ENCODE results near the gene DCAF7. TPM values are rescaled to one million over a fixed set of nuclear protein-coding genes. Genes with fewer than 3 reads are reported as not detected.
A peak's percentile ranks its signal among the peaks of the same experiment; 100 is the strongest.

The DCAF7 gene
- total and polyA plus RNA-seq, 8 donors = 7.1 to 39.2 (median 22.6) TPM

DNA sequence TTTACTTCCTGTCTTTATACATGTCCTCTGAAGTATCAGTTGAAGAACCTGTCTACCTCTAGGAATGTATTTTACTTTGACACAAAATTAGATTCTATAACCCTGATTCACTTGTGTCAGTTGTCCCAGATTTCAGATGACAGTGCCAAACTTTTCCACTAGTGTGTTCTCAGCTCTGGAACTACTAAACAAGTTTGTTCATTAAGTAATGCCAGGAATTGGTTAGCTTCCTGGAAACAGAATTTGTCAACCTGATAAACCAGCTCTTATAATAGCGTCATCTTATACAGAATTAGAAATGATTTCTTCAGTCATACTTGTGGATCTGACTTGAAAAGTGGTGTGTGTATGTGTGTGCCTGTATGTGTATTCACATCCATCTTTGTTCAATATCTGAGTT, 79.3 kb downstream of the DCAF7 start:
- intact Hi-C loops (cut with DNase I) = no loop called here
- FAIRE-seq (no peak), ATAC-seq (peak; percentile 59 to 75 (median 66)), DNase-seq (no peak)
- WGBS, 2 donors = 21% methylated on average over 1 of the region's 1 CpG
- Histone ChIP-seq H3K4me3 (no peak overlapping the region), H3K4me1 (peaks cover 7 to 52% (median 23%) of the 10 kb centered on the region in 3 donors), H3K9me3 (no peaks in the 10 kb centered on the region), H3K36me3 (peaks cover 0 to 14% (median 0%) of the 10 kb centered on the region in 3 donors), H3K27me3 (no peaks in the 10 kb centered on the region), H3K27ac (peak overlapping the region in 2 of 4 donors; percentile 5 to 58)
- TF ChIP-seq, protein P1, sequence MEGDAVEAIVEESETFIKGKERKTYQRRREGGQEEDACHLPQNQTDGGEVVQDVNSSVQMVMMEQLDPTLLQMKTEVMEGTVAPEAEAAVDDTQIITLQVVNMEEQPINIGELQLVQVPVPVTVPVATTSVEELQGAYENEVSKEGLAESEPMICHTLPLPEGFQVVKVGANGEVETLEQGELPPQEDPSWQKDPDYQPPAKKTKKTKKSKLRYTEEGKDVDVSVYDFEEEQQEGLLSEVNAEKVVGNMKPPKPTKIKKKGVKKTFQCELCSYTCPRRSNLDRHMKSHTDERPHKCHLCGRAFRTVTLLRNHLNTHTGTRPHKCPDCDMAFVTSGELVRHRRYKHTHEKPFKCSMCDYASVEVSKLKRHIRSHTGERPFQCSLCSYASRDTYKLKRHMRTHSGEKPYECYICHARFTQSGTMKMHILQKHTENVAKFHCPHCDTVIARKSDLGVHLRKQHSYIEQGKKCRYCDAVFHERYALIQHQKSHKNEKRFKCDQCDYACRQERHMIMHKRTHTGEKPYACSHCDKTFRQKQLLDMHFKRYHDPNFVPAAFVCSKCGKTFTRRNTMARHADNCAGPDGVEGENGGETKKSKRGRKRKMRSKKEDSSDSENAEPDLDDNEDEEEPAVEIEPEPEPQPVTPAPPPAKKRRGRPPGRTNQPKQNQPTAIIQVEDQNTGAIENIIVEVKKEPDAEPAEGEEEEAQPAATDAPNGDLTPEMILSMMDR (IDR thresholded peaks at IDR 0.05) = no peak

DNA sequence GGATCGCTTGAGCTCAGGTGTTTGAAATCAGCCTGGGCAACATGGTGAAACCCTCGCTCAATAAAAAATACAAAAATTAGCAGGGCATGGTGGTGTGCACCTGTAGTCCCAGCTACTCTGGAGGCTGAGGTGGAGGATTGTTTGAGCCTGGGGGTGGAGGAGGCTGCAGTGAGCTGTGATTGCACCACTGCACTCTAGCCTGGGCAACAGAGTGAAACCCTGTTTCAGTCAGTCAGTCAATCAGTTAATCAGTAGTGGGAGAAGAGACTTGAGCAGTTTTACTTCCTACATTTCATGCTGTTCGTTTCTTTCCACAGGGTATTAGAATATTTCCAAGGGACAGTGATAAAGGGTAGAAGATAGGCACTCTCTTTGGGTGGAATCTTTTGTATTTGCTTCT, 80.8 kb downstream of the DCAF7 start:
- intact Hi-C loops (cut with DNase I) = no loop called here
- Histone ChIP-seq H3K4me1 (peaks cover 7 to 55% (median 15%) of the 10 kb centered on the region in 3 donors), H3K36me3 (peaks cover 0 to 14% (median 0%) of the 10 kb centered on the region in 3 donors), H3K27me3 (no peaks in the 10 kb centered on the region), H3K4me3 (no peak overlapping the region), H3K27ac (no peak overlapping the region), H3K9me3 (no peaks in the 10 kb centered on the region)
- FAIRE-seq (no peak), ATAC-seq (no peak), DNase-seq (no peak)
- WGBS, 2 donors = 88 to 95% methylated on average over 3 of the region's 3 CpGs
- TF ChIP-seq, protein P1 (IDR thresholded peaks at IDR 0.05) = no peak

DNA sequence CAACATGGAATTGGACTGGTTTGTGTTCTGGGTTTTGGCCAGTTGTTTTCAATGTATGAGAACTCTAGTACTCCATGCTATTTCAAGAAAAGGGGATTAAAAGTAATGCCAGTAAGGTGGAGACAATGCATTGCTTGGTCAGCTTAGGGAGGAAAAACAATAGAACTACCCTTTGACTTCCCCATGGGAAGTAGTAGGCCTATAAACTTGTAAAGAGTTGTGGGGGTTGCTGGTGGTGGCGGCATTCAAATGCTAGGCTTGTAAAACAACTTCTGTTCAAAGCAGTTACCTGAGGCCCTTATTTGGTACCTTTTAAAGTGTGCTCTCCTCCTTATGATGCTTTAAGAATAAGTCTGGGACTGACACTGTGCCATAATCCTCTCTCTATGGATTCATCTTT, 81.3 kb downstream of the DCAF7 start:
- no peaks in the 10 kb centered on the region for H3K27me3 ChIP-seq
- peaks cover 7 to 55% (median 11%) of the 10 kb centered on the region in 3 donors for H3K4me1 ChIP-seq
- TF ChIP-seq, protein P1 (IDR thresholded peaks at IDR 0.05) = no peak
- H3K4me3 ChIP-seq = no peak overlapping the region
- H3K27ac ChIP-seq = no peak overlapping the region
- WGBS, 2 donors = 77 to 98% methylated on average over 1 of the region's 1 CpG
- no peaks in the 10 kb centered on the region for H3K9me3 ChIP-seq
- FAIRE-seq = no peak
- no peak for ATAC-seq
- intact Hi-C loops (cut with DNase I) = no loop called here
- no peak for DNase-seq
- H3K36me3 ChIP-seq = peaks cover 0 to 14% (median 0%) of the 10 kb centered on the region in 3 donors

DNA sequence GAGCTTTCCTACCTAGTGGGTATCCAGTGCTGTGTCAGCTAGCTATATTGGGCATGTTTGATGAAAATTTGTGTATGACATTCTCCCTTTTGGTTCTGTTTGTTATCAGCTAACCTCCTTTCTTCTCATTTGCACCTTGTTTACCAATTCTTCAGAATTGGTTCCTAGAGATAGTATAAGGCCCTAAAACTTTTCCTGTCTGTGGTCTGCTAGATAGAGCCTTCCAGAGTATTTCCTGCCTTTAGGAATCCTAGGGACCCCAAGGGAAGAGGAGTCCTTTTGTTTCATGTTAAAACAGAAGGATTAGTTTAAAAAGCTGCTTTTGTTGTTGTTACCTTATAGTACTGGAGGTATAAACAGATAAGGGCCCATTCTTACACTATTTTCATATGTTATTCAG, 83.5 kb downstream of the DCAF7 start:
- intact Hi-C loops (cut with DNase I) = no loop called here
- Histone ChIP-seq H3K4me3 (no peak overlapping the region), H3K27ac (peak overlapping the region in 1 of 4 donors; percentile 51), H3K36me3 (peaks cover 0 to 14% (median 0%) of the 10 kb centered on the region in 3 donors), H3K9me3 (no peaks in the 10 kb centered on the region), H3K27me3 (no peaks in the 10 kb centered on the region), H3K4me1 (peaks cover 7 to 52% (median 7%) of the 10 kb centered on the region in 3 donors)
- FAIRE-seq (no peak), DNase-seq (no peak), ATAC-seq (no peak)
- TF ChIP-seq, protein P1 (IDR thresholded peaks at IDR 0.05) = no peak

DNA sequence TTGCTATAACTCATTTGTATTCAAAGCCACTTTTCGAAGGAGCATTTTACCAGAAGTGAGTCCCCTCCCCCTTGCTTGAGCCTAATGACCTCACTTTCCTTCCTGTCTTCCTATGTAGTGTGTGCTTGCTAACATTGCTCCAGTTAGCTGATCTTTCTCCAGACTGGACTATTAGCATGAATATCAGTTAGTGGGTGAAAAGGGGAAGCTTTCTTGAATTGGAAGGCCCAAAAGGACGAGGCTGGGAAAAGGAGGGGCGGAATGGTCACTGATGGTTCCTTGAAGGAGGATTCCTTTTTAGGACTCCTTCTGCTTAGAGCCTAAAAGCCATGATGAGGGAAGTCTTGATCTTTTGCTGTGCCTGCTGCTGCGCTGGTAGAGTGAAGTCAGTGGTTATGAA, 83.9 kb downstream of the DCAF7 start:
- DNase-seq (no peak), FAIRE-seq (no peak), ATAC-seq (peak in 3 of 4 donors; percentile 31 to 61 (median 51))
- Histone ChIP-seq H3K27ac (peak overlapping the region in 2 of 4 donors; percentile 38 to 51), H3K9me3 (no peaks in the 10 kb centered on the region), H3K36me3 (peaks cover 0 to 14% (median 0%) of the 10 kb centered on the region in 3 donors), H3K4me3 (no peak overlapping the region), H3K27me3 (no peaks in the 10 kb centered on the region), H3K4me1 (peaks cover 7 to 47% (median 7%) of the 10 kb centered on the region in 3 donors)
- intact Hi-C loops (cut with DNase I) = no loop called here
- WGBS, 2 donors = 81 to 85% methylated on average over 4 of the region's 4 CpGs
- TF ChIP-seq, protein P1 (IDR thresholded peaks at IDR 0.05) = no peak

Measured in pancreas (tissue), 10 donors.